VCaP (cell line): ENCODE measurements around the gene VPS13D.

ENCODE experiments used
- H3K27ac ChIP-seq: fragments of 450-650 bp; 2 replicates; pipeline ENCODE4 v1.5.1; 2017
- CTCF ChIP-seq: fragments of 450-650 bp; conservative IDR thresholded peaks from 2 replicates; pipeline ENCODE4 v1.5.1; 2017; ENCODE audit warnings: mild to moderate bottlenecking, moderate library complexity

Gene VPS13D

DNA sequence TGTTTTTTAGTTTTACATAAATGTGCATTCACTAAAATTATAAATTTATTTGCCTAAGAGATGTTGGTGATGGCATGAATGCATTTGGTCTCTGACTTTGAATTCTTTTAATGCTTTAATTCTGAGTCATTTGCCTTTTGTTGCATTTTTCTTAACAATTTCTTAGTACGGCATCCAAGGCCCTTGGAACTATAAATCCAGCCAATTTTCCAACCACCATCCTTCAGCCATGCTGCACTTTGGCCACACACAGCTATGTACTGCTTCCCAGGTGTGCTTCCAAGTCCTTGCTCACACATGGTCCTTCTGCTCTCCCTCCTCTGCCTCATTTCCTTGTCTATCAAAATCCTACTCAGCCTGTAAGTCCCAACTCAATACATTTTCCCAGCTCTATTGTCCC is 227.1 kb downstream of the VPS13D start:
- TF ChIP-seq CTCF, result no peak
- no peak overlapping the region for H3K27ac ChIP-seq

GRCh38 chr1:12457771-12458170 is 227.9 kb downstream of the VPS13D start:
- no peak overlapping the region for H3K27ac ChIP-seq
- no peak for TF ChIP-seq CTCF

GRCh38 chr1:12458571-12458970 is 228.7 kb downstream of the VPS13D start:
- no peak for TF ChIP-seq CTCF
- no peak overlapping the region for H3K27ac ChIP-seq

DNA sequence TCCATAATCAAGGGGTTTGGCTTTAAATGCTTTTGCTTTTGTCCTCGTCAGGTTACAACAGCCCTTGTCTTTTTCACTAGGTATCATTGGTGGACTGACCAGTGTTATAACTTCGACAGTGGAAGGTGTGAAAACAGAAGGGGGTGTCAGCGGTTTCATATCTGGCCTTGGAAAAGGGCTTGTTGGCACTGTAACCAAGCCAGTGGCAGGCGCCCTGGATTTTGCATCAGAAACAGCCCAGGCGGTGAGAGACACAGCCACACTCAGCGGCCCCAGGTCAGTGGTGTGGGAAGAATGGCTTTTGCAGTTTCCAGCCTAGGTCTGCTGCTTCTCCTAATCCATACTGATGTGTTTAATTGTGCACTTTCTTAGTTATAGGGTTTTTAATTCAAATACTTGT is 230.3 kb downstream of the VPS13D start:
- no peak overlapping the region for H3K27ac ChIP-seq
- no peak for TF ChIP-seq CTCF

DNA sequence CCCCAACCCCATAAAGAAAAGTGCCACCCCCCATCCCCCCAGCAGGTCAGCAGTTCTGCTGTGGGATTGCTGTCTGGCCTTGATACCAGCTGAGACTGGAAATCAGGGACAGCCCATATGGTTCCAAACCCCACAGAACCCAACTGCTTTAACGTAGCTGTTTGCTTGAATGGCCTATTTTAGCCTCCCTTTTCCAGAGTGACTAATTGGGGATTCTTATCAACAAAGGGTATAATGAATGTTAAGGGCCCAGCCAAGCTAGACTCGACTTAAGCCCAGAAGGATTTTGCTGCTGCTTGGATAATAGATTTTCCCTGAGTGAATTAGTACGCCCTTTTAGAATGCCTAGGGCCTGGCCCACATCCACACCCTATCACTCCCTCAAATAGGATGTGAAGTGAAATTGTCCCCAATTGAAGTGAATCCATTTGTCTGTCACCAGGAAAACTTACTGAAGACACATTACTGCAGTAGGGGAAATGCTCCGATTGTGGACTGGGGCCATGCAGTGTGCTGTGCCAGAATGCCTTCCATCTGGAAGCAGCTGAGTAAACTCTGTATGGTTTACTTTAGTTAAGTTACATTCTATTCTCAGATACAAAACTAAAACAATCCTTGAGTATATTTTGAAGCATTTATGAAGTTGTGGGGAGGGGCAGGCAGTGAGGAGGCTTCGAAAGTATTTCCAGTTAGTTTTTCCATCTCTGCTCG is 231.2 kb downstream of the VPS13D start:
- no peak for TF ChIP-seq CTCF
- H3K27ac ChIP-seq, result peak overlapping the region; percentile 13

- TF ChIP-seq CTCF, result no peak
These were observed 231.9 kb downstream of the VPS13D start for GRCh38 chr1:12461754-12462153.

DNA sequence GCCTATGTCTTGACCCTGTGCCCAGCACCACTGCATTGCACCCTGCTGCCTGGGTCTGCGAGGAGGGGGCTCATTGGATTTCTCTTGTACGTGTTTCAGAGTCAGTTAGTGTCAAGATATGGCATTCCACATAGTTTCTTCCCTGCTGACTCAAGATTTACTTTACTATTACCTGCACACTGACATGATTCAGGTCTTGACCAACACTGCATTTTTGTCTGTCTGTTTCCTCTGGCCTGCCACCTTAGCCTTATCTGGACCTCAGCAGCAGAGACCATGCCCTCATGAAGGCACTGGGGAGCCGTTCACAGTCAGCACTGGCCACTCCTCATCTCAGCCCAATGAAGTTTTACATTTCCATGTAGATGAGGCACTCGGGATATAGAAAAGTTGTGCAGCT is 232.8 kb downstream of the VPS13D start:
- H3K27ac ChIP-seq, result no peak overlapping the region
- no peak for TF ChIP-seq CTCF

More at GRCh38 chr1:12461754-12462153, 231.9 kb downstream of the VPS13D start:
- peak overlapping the region; percentile 13 for H3K27ac ChIP-seq
